IPS DF 6.9 (cell line): ENCODE results near the gene SRD5A1.
A peak's percentile ranks its signal among the peaks of the same experiment; 100 is the strongest.

ENCODE experiments used
- DNase-seq: peaks from one replicate; pipeline ENCODE4 v3.0.0-alpha.2; 2013; ENCODE audit warnings: low read depth, low spot score
- H3K27ac ChIP-seq: one replicate; pipeline ENCODE4 v1.5.1; 2013; ENCODE audit warnings: low read length, control low read depth
- H3K27me3 ChIP-seq: 2 replicates; pipeline ENCODE4 v1.6.1; 2013; ENCODE audit warnings: mild to moderate bottlenecking, low read length; ENCODE audit not compliant: control insufficient read depth, insufficient read depth
- H3K36me3 ChIP-seq: 2 replicates; pipeline ENCODE4 v1.6.1; 2013; ENCODE audit warnings: low read length; ENCODE audit not compliant: control insufficient read depth, insufficient read depth
- H3K4me1 ChIP-seq: 2 replicates; pipeline ENCODE4 v1.6.1; 2013; ENCODE audit warnings: low read length; ENCODE audit not compliant: control insufficient read depth, insufficient read depth
- H3K4me3 ChIP-seq: 2 replicates; pipeline ENCODE4 v1.5.1; 2013; ENCODE audit warnings: mild to moderate bottlenecking, low read length
- H3K9me3 ChIP-seq: 2 replicates; pipeline ENCODE4 v1.6.1; 2013; ENCODE audit warnings: low read length, inconsistent platforms; ENCODE audit not compliant: control insufficient read depth, insufficient read depth
- WGBS: extraction: QIAGEN DNeasy Blood & Tissue Kit; methylation state at CpG from one replicate; pipeline ENCODE4 v1.1.7; 2013; ENCODE audit warnings: mixed read lengths, missing lambda C conversion rate; ENCODE audit not compliant: insufficient read length, insufficient coverage; 5-methylcytosine and 5-hydroxymethylcytosine counted together

SRD5A1 gene

GRCh38 chr5:6680922-6681321, 47.7 kb downstream of the SRD5A1 start:
- Histone ChIP-seq H3K9me3 (no peaks in the 10 kb centered on the region), H3K36me3 (no peaks in the 10 kb centered on the region), H3K4me3 (no peak overlapping the region), H3K27me3 (no peaks in the 10 kb centered on the region), H3K27ac (no peak overlapping the region), H3K4me1 (no peaks in the 10 kb centered on the region)
- DNase-seq: no peak
- no CpG with 5 or more reads among the region's 6 CpGs for WGBS

- Histone ChIP-seq H3K27me3 (no peaks in the 10 kb centered on the region), H3K9me3 (no peaks in the 10 kb centered on the region), H3K4me1 (no peaks in the 10 kb centered on the region), H3K4me3 (no peak overlapping the region), H3K27ac (no peak overlapping the region), H3K36me3 (no peaks in the 10 kb centered on the region)
- no peak for DNase-seq
- WGBS: 100% methylated on average over 2 of the region's 2 CpGs
Measured at GRCh38 chr5:6681682-6682081, 48.4 kb downstream of the SRD5A1 start.

GRCh38 chr5:6682239-6682638, 49.0 kb downstream of the SRD5A1 start:
- Histone ChIP-seq H3K27me3 (no peaks in the 10 kb centered on the region), H3K4me1 (no peaks in the 10 kb centered on the region), H3K36me3 (no peaks in the 10 kb centered on the region), H3K4me3 (no peak overlapping the region), H3K9me3 (no peaks in the 10 kb centered on the region), H3K27ac (no peak overlapping the region)
- no peak for DNase-seq
- WGBS: no CpG with 5 or more reads among the region's 11 CpGs

- no CpG with 5 or more reads among the region's 8 CpGs for WGBS
- H3K4me1 ChIP-seq: 0 out of 2 replicates have a peak, but pooled peaks cover 1% of the 10 kb centered on the region
- H3K27ac ChIP-seq: no peak overlapping the region
- H3K4me3 ChIP-seq: no peak overlapping the region
- H3K36me3 ChIP-seq: no peaks in the 10 kb centered on the region
- no peak for DNase-seq
- no peaks in the 10 kb centered on the region for H3K27me3 ChIP-seq
- H3K9me3 ChIP-seq: no peaks in the 10 kb centered on the region
Measured at GRCh38 chr5:6683241-6683640, 50.0 kb downstream of the SRD5A1 start.

- Histone ChIP-seq H3K27ac (no peak overlapping the region), H3K9me3 (no peaks in the 10 kb centered on the region), H3K27me3 (no peaks in the 10 kb centered on the region), H3K4me1 (0 out of 2 replicates have a peak, but pooled peaks cover 1% of the 10 kb centered on the region), H3K4me3 (no peak overlapping the region), H3K36me3 (no peaks in the 10 kb centered on the region)
- WGBS: no CpG with 5 or more reads among the region's 4 CpGs
- DNase-seq: no peak
Measured at GRCh38 chr5:6684075-6684474, 50.8 kb downstream of the SRD5A1 start.

- Histone ChIP-seq H3K4me1 (0 out of 2 replicates have a peak, but pooled peaks cover 1% of the 10 kb centered on the region), H3K36me3 (no peaks in the 10 kb centered on the region), H3K9me3 (no peaks in the 10 kb centered on the region), H3K27ac (no peak overlapping the region), H3K27me3 (no peaks in the 10 kb centered on the region), H3K4me3 (no peak overlapping the region)
- DNase-seq: no peak
- no CpG with 5 or more reads among the region's 6 CpGs for WGBS
Measured at GRCh38 chr5:6686501-6686900, 53.3 kb downstream of the SRD5A1 start.

GRCh38 chr5:6686915-6687409, 53.7 kb downstream of the SRD5A1 start:
- peak overlapping the region; percentile 6; the same call in 1 of the 2 replicates for H3K4me3 ChIP-seq
- WGBS: no CpG with 5 or more reads among the region's 22 CpGs
- no peaks in the 10 kb centered on the region for H3K9me3 ChIP-seq
- peak; percentile 22 for DNase-seq
- 0 out of 2 replicates have a peak, but pooled peaks cover 1% of the 10 kb centered on the region for H3K4me1 ChIP-seq
- H3K27me3 ChIP-seq: no peaks in the 10 kb centered on the region
- H3K27ac ChIP-seq: no peak overlapping the region
- H3K36me3 ChIP-seq: no peaks in the 10 kb centered on the region

- Histone ChIP-seq H3K4me1 (0 out of 2 replicates have a peak, but pooled peaks cover 1% of the 10 kb centered on the region), H3K27me3 (no peaks in the 10 kb centered on the region), H3K4me3 (no peak overlapping the region), H3K9me3 (no peaks in the 10 kb centered on the region), H3K36me3 (no peaks in the 10 kb centered on the region), H3K27ac (no peak overlapping the region)
- DNase-seq: no peak
- WGBS: 100% methylated on average over 5 of the region's 9 CpGs
Measured at GRCh38 chr5:6687505-6687904, 54.3 kb downstream of the SRD5A1 start.

GRCh38 chr5:6692906-6693305, 59.7 kb downstream of the SRD5A1 start:
- Histone ChIP-seq H3K4me1 (no peaks in the 10 kb centered on the region), H3K27ac (no peak overlapping the region), H3K36me3 (no peaks in the 10 kb centered on the region), H3K27me3 (no peaks in the 10 kb centered on the region), H3K9me3 (no peaks in the 10 kb centered on the region), H3K4me3 (no peak overlapping the region)
- WGBS: no CpG with 5 or more reads among the region's 1 CpG
- no peak for DNase-seq

GRCh38 chr5:6698696-6699095, 65.5 kb downstream of the SRD5A1 start:
- Histone ChIP-seq H3K27me3 (no peaks in the 10 kb centered on the region), H3K9me3 (no peaks in the 10 kb centered on the region), H3K36me3 (no peaks in the 10 kb centered on the region), H3K4me3 (no peak overlapping the region), H3K27ac (no peak overlapping the region), H3K4me1 (0 out of 2 replicates have a peak, but pooled peaks cover 4% of the 10 kb centered on the region)
- WGBS: no CpG with 5 or more reads among the region's 1 CpG
- DNase-seq: no peak

GRCh38 chr5:6699357-6699756, 66.1 kb downstream of the SRD5A1 start:
- Histone ChIP-seq H3K4me1 (0 out of 2 replicates have a peak, but pooled peaks cover 4% of the 10 kb centered on the region), H3K9me3 (no peaks in the 10 kb centered on the region), H3K27ac (no peak overlapping the region), H3K4me3 (no peak overlapping the region), H3K27me3 (no peaks in the 10 kb centered on the region), H3K36me3 (no peaks in the 10 kb centered on the region)
- DNase-seq: no peak
- WGBS: no CpG with 5 or more reads among the region's 1 CpG
